Cardiac fibroblast (primary cell): Measurements from ENCODE around the gene ECSIT.

Experiments used
- DNase-seq, 2 donors: peaks; one replicate each; pipeline versions ENCODE4 v3.0.0 to v3.0.0-alpha.2; 2010; ENCODE audit warnings: low read depth in 2 of 2
- H3K4me3 ChIP-seq, 2 donors: replicated peaks in 1 of 2; 1 replicate in 1 of 2; 2 replicates in 1 of 2; pipeline ENCODE4 v1.5.1; 2011; ENCODE audit warnings: low read depth in 2 of 2, low read length in 2 of 2, mild to moderate bottlenecking in 2 of 2, moderate library complexity in 1 of 2
- CTCF ChIP-seq: IDR thresholded peaks from one replicate; pipeline ENCODE4 v1.5.1; 2011; ENCODE audit warnings: low read depth, mild to moderate bottlenecking, low read length, inconsistent platforms

Gene ECSIT

DNA sequence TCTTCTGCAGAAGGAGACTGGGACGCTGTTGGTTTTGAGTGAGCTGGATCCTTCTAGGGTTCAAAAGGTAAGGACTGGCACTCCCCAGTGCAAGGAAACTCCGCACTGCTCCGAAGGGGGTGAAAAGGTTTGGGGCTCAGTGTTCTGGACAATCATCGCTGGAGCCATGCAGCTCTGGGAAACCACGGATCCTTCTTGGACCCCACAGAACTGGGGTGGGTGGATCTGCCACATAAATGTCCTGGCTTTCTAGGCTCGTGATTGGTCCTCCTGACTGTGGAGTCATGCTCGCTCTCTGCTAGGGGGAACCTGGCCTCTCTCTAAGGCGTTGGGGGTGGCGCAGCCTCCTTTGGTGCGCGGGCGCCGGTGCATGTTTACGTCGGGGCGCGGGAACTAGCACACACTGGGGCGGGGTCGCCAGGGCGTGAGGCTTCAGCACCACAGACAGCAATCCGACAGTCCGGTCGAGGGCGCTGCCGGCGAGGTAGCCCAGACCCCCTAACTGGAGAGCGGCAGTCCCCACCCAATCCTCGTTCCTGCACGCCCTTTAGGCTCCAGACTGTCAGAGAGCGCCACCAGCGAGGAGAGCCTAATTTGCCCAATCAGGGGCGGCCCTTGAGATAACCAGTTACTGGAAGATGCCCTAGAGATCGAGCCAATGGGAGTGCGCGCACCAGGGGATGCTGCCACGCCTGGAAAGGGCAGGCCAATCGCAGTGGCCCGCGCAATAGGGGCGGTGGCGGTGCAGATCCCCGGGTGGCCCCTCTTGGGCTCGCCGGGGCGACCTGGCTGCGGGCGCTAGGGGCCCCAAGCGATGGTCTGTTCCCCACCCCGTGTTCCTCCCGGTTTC, 47.2 kb downstream of the ECSIT start:
- TF ChIP-seq CTCF = no peak
- peak overlapping the region; percentile 37 to 52 for H3K4me3 ChIP-seq
- DNase-seq = peak; percentile 87 to 92

- no peak within 1 kb of the TSS for H3K4me3 ChIP-seq
These were observed 48.0 kb downstream of the ECSIT start, which contains the start of gene ELAVL3 for GRCh38 chr19:11480715-11481533. Gene ELAVL3 (minus strand): TSS chr19:11481046. CDS start chr19:11480608, 438 bp downstream.

GRCh38 chr19:11479898-11480714, 48.8 kb downstream of the ECSIT start:
- no peak overlapping the region for H3K4me3 ChIP-seq
- TF ChIP-seq CTCF = no peak
- DNase-seq = no peak

More at GRCh38 chr19:11480715-11481533, 48.0 kb downstream of the ECSIT start, which contains the start of gene ELAVL3:
- DNase-seq = no peak
- TF ChIP-seq CTCF = no peak

- TF ChIP-seq CTCF = no peak
- DNase-seq = peak in 1 of 2 donors; percentile 22
- no peak overlapping the region for H3K4me3 ChIP-seq
These were observed 49.6 kb downstream of the ECSIT start for GRCh38 chr19:11479090-11479897.

DNA sequence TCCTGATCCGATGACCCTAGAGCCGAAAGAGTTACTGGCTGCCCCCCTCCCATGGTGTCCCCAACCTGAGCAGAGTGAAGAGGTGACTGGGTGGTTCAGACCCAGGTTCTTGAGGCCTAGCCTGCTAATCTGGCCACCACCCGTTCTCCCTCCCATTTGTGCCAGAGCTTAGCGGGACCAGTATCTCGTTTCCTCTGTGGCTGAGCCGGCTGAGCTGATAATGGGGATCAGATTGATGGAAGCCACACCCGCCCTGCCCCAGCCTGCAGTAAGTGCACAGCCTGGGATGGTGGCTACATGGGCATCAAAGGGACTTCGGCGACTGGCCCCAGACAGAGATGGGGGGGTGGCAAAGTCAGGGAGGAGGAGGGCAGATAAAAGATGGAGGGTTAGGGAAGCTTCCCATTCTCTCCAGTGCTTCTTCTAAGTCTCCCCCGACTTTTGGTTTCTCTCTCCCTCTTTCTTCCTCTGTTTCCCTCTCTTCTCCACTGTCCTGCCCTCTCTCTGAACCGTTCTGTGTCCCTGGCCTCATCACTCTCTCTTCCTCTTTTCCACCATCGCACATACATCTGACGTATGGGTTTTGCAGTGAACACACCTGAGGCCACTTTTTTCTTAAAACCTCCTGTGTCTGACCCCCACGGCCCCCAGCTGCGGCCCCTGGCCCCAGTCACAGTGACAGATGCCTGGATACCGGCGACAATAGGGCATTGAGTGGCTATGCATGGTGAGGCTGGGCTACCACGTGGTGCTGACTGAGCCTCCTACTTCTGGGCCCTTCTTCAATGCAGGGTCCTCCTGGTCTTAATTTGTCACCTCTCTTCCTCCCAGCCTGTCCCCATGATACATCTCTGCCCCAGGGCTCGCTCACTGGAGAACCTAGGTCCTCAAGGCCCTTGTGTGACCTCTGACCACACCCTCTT, 50.5 kb downstream of the ECSIT start:
- TF ChIP-seq CTCF = no peak
- H3K4me3 ChIP-seq = no peak overlapping the region
- DNase-seq = no peak
